Smooth muscle cell (in vitro differentiated cells): ENCODE data around the gene CYFIP1. TPM values are rescaled to one million over a fixed set of nuclear protein-coding genes. Genes with fewer than 3 reads are reported as not detected.

Source experiments
- DNase-seq: peaks from one replicate; lab custom pipeline; 2025; ENCODE audit not compliant: unreplicated experiment; lab: John Stamatoyannopoulos, UW
- H2AFZ ChIP-seq: fragments of 200-600 bp; sonication (generic); 2 replicates; pipeline ENCODE4 v1.6.0; 2016; ENCODE audit warnings: antibody characterized with exemption, low read depth, mild to moderate bottlenecking
- H3F3A ChIP-seq: fragments of 200-600 bp; sonication (generic); 2 replicates; pipeline ENCODE4 v1.6.0; 2017; ENCODE audit warnings: antibody characterized with exemption, low read depth
- H3K27ac ChIP-seq: fragments of 200-600 bp; sonication (generic); 2 replicates; pipeline ENCODE4 v1.5.1; 2016; ENCODE audit warnings: low read depth, mild to moderate bottlenecking
- H3K27me3 ChIP-seq: fragments of 200-600 bp; sonication (generic); 2 replicates; pipeline ENCODE4 v1.6.1; 2016; ENCODE audit warnings: low read depth, mild to moderate bottlenecking
- H3K36me3 ChIP-seq: fragments of 200-600 bp; sonication (generic); 2 replicates; pipeline ENCODE4 v1.5.1; 2016; ENCODE audit warnings: low read depth
- H3K4me1 ChIP-seq: fragments of 200-600 bp; sonication (generic); 2 replicates; pipeline ENCODE4 v1.5.1; 2016; ENCODE audit warnings: low read depth
- H3K4me2 ChIP-seq: fragments of 200-600 bp; sonication (generic); 2 replicates; pipeline ENCODE4 v1.6.0; 2016; ENCODE audit warnings: mild to moderate bottlenecking
- H3K4me3 ChIP-seq: fragments of 200-600 bp; sonication (generic); 2 replicates; pipeline ENCODE4 v1.5.1; 2016; ENCODE audit warnings: mild to moderate bottlenecking
- H3K79me2 ChIP-seq: fragments of 200-600 bp; sonication (generic); 2 replicates; pipeline ENCODE4 v1.6.0; 2016; ENCODE audit warnings: low read depth, mild to moderate bottlenecking
- H3K9ac ChIP-seq: fragments of 200-600 bp; sonication (generic); 2 replicates; pipeline ENCODE4 v1.6.0; 2016; ENCODE audit warnings: low read depth
- H3K9me3 ChIP-seq: fragments of 200-600 bp; sonication (generic); replicated peaks from 2 replicates; pipeline ENCODE4 v1.5.1; 2016; ENCODE audit warnings: low read depth
- H4K20me1 ChIP-seq: fragments of 200-600 bp; sonication (generic); 2 replicates; pipeline ENCODE4 v1.6.0; 2016; ENCODE audit warnings: low read depth
- CTCF ChIP-seq: fragments of 200-600 bp; sonication (generic); IDR thresholded peaks from 2 replicates; pipeline ENCODE4 v1.5.1; 2017; ENCODE audit warnings: borderline replicate concordance, mild to moderate bottlenecking, antibody characterized with exemption; ENCODE audit not compliant: insufficient read depth, poor library complexity, severe bottlenecking
- WGBS: methylation state at CpG from one replicate; pipeline ENCODE4 v1.1.7; 2016; ENCODE audit warnings: low lambda C conversion rate; 5-methylcytosine and 5-hydroxymethylcytosine counted together
- polyA plus RNA-seq: library from polyadenylated mRNA; unstranded; fragments of >200 nt; fragmentation: Nextera tagmentation; extraction: Ambion mirVana; gene quantifications from 2 replicates; pipeline ENCODE4 v1.2.1, GENCODE V29; 2016
- total RNA-seq: library from RNA; depleted of rRNA; stranded (reverse); fragments of >200 nt; gene quantifications from 2 replicates; pipeline ENCODE4 v1.2.3, GENCODE V29; 2014

CYFIP1 gene
- total and polyA plus RNA-seq, 2 experiments from 2014 or later, result 65.2 to 67.6 TPM

GRCh38 chr15:22969489-22969888 is 10.7 kb downstream of the CYFIP1 start:
- Histone ChIP-seq H2AFZ (no peak overlapping the region), H3K4me1 (no peaks in the 10 kb centered on the region), H4K20me1 (peaks cover 98% of the 10 kb centered on the region), H3K79me2 (peaks cover 95% of the 10 kb centered on the region), H3K27me3 (no peaks in the 10 kb centered on the region), H3K36me3 (no peaks in the 10 kb centered on the region), H3K27ac (peak overlapping the region; percentile 77), H3F3A (peaks cover 16% of the 10 kb centered on the region), H3K9ac (no peak overlapping the region), H3K4me2 (no peak overlapping the region), H3K4me3 (no peak overlapping the region), H3K9me3 (peaks cover 11% of the 10 kb centered on the region)
- no peak for TF ChIP-seq CTCF
- over 99% methylated on average over 3 of the region's 3 CpGs for WGBS
- DNase-seq, result no peak

GRCh38 chr15:22968366-22968765 is 11.8 kb downstream of the CYFIP1 start:
- H3K4me3 ChIP-seq, result no peak overlapping the region
- DNase-seq, result no peak
- peaks cover 98% of the 10 kb centered on the region for H4K20me1 ChIP-seq
- peak overlapping the region; percentile 52 for H3K4me2 ChIP-seq
- no peaks in the 10 kb centered on the region for H3K27me3 ChIP-seq
- TF ChIP-seq CTCF, result no peak
- H3K36me3 ChIP-seq, result no peaks in the 10 kb centered on the region
- H3K9me3 ChIP-seq, result peaks cover 11% of the 10 kb centered on the region
- H2AFZ ChIP-seq, result no peak overlapping the region
- H3K27ac ChIP-seq, result peak overlapping the region; percentile 77
- H3K9ac ChIP-seq, result peak overlapping the region; percentile 36
- H3F3A ChIP-seq, result peaks cover 16% of the 10 kb centered on the region
- peaks cover 93% of the 10 kb centered on the region for H3K79me2 ChIP-seq
- 6% methylated on average over 5 of the region's 5 CpGs for WGBS
- H3K4me1 ChIP-seq, result no peaks in the 10 kb centered on the region

GRCh38 chr15:22967084-22967770 is 12.9 kb downstream of the CYFIP1 start:
- no peak for TF ChIP-seq CTCF
- Histone ChIP-seq H3K4me2 (no peak overlapping the region), H3K4me3 (no peak overlapping the region), H2AFZ (no peak overlapping the region), H3K27ac (peak overlapping the region; percentile 77), H3K79me2 (peaks cover 93% of the 10 kb centered on the region), H4K20me1 (peaks cover 98% of the 10 kb centered on the region), H3K27me3 (no peaks in the 10 kb centered on the region), H3K9ac (no peak overlapping the region), H3K4me1 (no peaks in the 10 kb centered on the region), H3K9me3 (peaks cover 11% of the 10 kb centered on the region), H3F3A (peaks cover 16% of the 10 kb centered on the region), H3K36me3 (no peaks in the 10 kb centered on the region)
- DNase-seq, result no peak
- 96% methylated on average over 15 of the region's 15 CpGs for WGBS
